Panc1 (cell line): ENCODE data around the gene CD151. TPM values are rescaled to one million over a fixed set of nuclear protein-coding genes. Genes with fewer than 3 reads are reported as not detected.
A peak's percentile ranks its signal among the peaks of the same experiment; 100 is the strongest.

Source experiments
- ATAC-seq: fragments of 200-7000 bp; cut with Tn5 transposase; 2 replicates; pipeline ENCODE4 v1.9.1; 2020; ENCODE audit warnings: mild to moderate bottlenecking, moderate library complexity
- BruUV-seq: library from RNA; stranded (reverse); fragments of 400-500 nt; replicated peaks from 2 replicates; lab custom pipeline; 2021; lab: Mats Ljungman, UMichigan
- CTCF ChIA-PET: fragments of 300-600 bp; sonication (Branson Sonifier 250); formaldehyde crosslinking; loops from one replicate; lab custom pipeline; 2022; ENCODE audit warnings: antibody characterized with exemption; lab: Charles Lee
- POLR2A ChIA-PET: fragments of 300-600 bp; sonication (Branson Sonifier 250); formaldehyde crosslinking; loops from one replicate; lab custom pipeline; 2022; ENCODE audit warnings: antibody characterized with exemption; lab: Charles Lee
- DNase-seq: peaks from one replicate; pipeline ENCODE4 v3.0.0-alpha.2; 2010; ENCODE audit warnings: low read depth, low spot score
- H3K27ac ChIP-seq: 2 replicates; pipeline ENCODE4 v1.5.1; 2011; ENCODE audit warnings: mild to moderate bottlenecking, low read length, inconsistent platforms
- H3K27me3 ChIP-seq: fragments of 200-500 bp; sonication (Bioruptor generic); 2 replicates; pipeline ENCODE4 v1.6.0; 2014; ENCODE audit warnings: low read length, inconsistent platforms; ENCODE audit not compliant: control insufficient read depth, insufficient read depth
- H3K36me3 ChIP-seq: fragments of 200-500 bp; sonication (Bioruptor generic); 2 replicates; pipeline ENCODE4 v1.5.1; 2014; ENCODE audit warnings: inconsistent platforms, mild to moderate bottlenecking, low read length, moderate library complexity; ENCODE audit not compliant: control insufficient read depth, insufficient read depth
- H3K4me1 ChIP-seq: 2 replicates; pipeline ENCODE4 v1.5.1; 2011; ENCODE audit warnings: inconsistent platforms, mild to moderate bottlenecking, low read length, moderate library complexity; ENCODE audit not compliant: control insufficient read depth, insufficient read depth
- H3K4me3 ChIP-seq, 2 experiments: 2 replicates each; pipeline ENCODE4 v1.5.1; 2011 to 2012; ENCODE audit warnings: low read depth in 2 of 2, low read length in 2 of 2, mild to moderate bottlenecking in 2 of 2, inconsistent platforms in 1 of 2, moderate library complexity in 1 of 2
- H3K9me3 ChIP-seq: fragments of 200-500 bp; sonication (Bioruptor generic); 2 replicates; pipeline ENCODE4 v1.5.1; 2014; ENCODE audit warnings: low read depth, mild to moderate bottlenecking, inconsistent platforms, low read length, moderate library complexity; ENCODE audit not compliant: control insufficient read depth, insufficient read depth
- POLR2AphosphoS5 ChIP-seq: IDR thresholded peaks from 2 replicates; pipeline ENCODE4 v1.6.1; 2012; ENCODE audit warnings: mild to moderate bottlenecking, low read depth, low read length, moderate library complexity
- SIN3A ChIP-seq: IDR thresholded peaks from 2 replicates; pipeline ENCODE4 v1.6.1; 2012; ENCODE audit warnings: low read depth, mild to moderate bottlenecking, low read length, moderate library complexity, borderline replicate concordance; ENCODE audit not compliant: insufficient read depth
- TCF7L2 ChIP-seq: IDR thresholded peaks from 2 replicates; pipeline ENCODE4 v1.6.1; 2011; ENCODE audit warnings: mild to moderate bottlenecking, low read depth, low read length, inconsistent platforms
- in situ Hi-C: cut with HindIII; loops from 2 replicates; pipeline ENCODE4 v1.10.0; 2016; ENCODE audit warnings: low sequenced_read_pairs, low pct_unique_long_range_greater_than_20kb
- intact Hi-C: fragments of 100-400 bp; cut with micrococcal nuclease; formaldehyde crosslinking; loops from one replicate; pipeline ENCODE4 v1.10.0; 2022; ENCODE audit not compliant: unreplicated experiment
- total RNA-seq: library from RNA; stranded (reverse); gene quantifications from one replicate; pipeline ENCODE4 v1.2.1, GENCODE V29; 2021; ENCODE audit not compliant: unreplicated experiment
- TF ChIP-seq, protein P1 (sequence below): fragments of 450-650 bp; IDR thresholded peaks from 2 replicates; pipeline ENCODE4 v1.5.1; 2017; ENCODE audit warnings: mild to moderate bottlenecking
- TF ChIP-seq, protein P2 (sequence below), 2 experiments: IDR thresholded peaks; 2 replicates each; pipeline ENCODE4 v1.6.1; 2011 to 2012; ENCODE audit warnings: low read depth in 2 of 2, control low read depth in 1 of 2, low read length in 1 of 2, mild to moderate bottlenecking in 1 of 2, moderate library complexity in 1 of 2; ENCODE audit not compliant: insufficient read depth in 1 of 2

Gene CD151
- total RNA-seq, 1 experiment from 2014 or later: 680 TPM

DNA sequence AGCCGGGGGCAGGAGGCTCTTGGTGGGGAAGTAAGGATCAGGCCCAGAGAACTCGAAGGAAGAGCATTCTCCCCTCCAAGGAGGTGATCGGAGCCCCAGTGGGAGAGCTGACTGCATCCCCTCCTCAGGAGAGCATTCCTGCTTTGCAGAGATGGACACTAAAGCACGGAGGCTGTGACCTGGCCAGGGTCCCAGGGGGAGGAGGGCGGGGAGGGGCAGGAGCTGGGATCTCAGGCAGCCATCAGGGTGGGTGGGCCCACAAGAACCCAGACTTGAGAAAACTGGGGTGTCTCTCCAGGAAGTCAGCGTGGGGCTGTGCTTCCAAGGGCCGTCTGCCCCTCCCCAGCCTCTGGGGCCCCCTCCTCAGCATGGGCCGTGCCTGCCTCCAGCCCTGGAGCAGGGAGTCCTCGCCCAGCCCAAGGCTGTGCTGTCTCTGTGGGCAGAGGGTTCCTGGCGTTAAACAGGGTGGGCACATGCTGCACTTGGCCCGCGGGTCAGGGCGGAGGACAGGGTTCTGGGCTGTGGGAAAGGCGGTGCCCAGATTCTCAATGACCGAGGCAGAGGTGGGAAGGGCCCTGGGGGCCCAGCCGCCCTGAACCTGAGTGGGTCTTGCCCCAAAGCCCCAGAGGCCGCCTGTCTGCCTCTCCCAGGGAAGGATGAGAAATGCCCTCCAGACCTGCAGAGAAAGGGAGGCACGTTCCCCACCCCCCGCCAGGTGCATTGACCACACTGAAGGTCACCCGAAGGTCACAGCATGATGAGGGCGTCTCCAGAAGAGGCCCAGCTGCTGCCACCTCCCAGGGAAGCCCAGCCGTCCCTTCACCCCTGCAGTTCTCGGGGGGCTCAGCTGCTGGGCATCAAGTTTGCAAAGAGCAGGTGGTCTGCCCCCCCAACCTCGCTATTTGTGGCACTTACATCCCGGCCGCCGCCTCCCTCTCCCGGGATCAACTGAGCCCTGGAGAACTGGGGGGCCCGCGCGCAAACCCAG lies 43.5 kb upstream of the CD151 start:
- DNase-seq (no peak), ATAC-seq (peak; percentile 1)
- H3K9me3 ChIP-seq: no peaks in the 10 kb centered on the region
- peaks cover 43% of the 10 kb centered on the region for H3K4me1 ChIP-seq
- ChIA-PET POLR2A (interaction anchor here (0.7 to 0.8 kb wide), 2 partner anchors 14 to 20 kb away, joined by 3 read pairs; partner anchors contain the start of gene RPLP2), CTCF (no interaction called here)
- H3K4me3 ChIP-seq: peak overlapping the region; percentile 51 to 59
- no TSS peak for BruUV-seq
- TF ChIP-seq TCF7L2 (no peak), POLR2AphosphoS5 (peak; percentile 43; the same call in 1 of the 2 replicates)
- peak overlapping the region; percentile 32 for H3K27ac ChIP-seq
- no peaks in the 10 kb centered on the region; the same call in none of the 2 replicates for H3K36me3 ChIP-seq
- H3K27me3 ChIP-seq: no peaks in the 10 kb centered on the region
- intact Hi-C loops: no loop called here
- in situ Hi-C loops: no loop called here

DNA sequence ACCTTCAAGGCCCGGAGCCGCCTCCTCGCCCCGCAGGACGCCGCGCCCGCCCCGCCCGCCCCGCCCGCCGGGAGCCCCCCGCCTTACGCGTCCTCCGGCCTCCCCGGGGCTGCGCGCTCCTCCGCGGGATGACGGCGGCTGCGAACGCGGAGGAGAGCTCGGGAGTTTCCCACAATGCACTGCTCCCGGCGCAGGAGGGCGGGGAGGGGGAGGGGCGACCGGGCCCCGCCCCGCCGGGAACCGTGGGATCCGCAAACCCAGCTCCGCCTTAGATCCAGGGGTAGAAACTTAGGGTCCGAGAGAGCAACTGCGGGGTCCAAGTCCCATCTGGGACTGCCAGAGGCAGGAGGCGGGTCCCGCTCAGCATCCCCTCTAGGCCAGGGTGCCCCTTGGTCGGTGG lies 42.8 kb upstream of the CD151 start, which contains the start of gene CEND1:
Gene CEND1, minus strand, starts transcription at position 148 of the 400 bp plus-strand sequence. CDS start 1,514 bp downstream, outside the sequence.
- peaks cover 50% of the 10 kb centered on the region for H3K4me1 ChIP-seq
- no TSS peak for BruUV-seq
- ChIA-PET CTCF (no interaction called here), POLR2A (interaction anchor here (0.6 to 0.7 kb wide), 4 partner anchors 9 to 33 kb away, joined by 3 to 13 read pairs (median 5); no protein-coding TSS in a partner anchor)
- H3K9me3 ChIP-seq: no peaks in the 10 kb centered on the region
- peak within 1 kb of the TSS; percentile 86 for H3K27ac ChIP-seq
- peak; percentile 0; the same call in 1 of the 2 replicates for TF ChIP-seq POLR2AphosphoS5
- TF ChIP-seq, protein P1, sequence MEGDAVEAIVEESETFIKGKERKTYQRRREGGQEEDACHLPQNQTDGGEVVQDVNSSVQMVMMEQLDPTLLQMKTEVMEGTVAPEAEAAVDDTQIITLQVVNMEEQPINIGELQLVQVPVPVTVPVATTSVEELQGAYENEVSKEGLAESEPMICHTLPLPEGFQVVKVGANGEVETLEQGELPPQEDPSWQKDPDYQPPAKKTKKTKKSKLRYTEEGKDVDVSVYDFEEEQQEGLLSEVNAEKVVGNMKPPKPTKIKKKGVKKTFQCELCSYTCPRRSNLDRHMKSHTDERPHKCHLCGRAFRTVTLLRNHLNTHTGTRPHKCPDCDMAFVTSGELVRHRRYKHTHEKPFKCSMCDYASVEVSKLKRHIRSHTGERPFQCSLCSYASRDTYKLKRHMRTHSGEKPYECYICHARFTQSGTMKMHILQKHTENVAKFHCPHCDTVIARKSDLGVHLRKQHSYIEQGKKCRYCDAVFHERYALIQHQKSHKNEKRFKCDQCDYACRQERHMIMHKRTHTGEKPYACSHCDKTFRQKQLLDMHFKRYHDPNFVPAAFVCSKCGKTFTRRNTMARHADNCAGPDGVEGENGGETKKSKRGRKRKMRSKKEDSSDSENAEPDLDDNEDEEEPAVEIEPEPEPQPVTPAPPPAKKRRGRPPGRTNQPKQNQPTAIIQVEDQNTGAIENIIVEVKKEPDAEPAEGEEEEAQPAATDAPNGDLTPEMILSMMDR: no peak
- DNase-seq: no peak
- peak; percentile 36 for ATAC-seq
- intact Hi-C loops: no loop called here
- no peaks in the 10 kb centered on the region; the same call in none of the 2 replicates for H3K36me3 ChIP-seq
- peak within 1 kb of the TSS; percentile 51 to 59 for H3K4me3 ChIP-seq
- in situ Hi-C loops: no loop called here
- H3K27me3 ChIP-seq: no peaks in the 10 kb centered on the region

DNA sequence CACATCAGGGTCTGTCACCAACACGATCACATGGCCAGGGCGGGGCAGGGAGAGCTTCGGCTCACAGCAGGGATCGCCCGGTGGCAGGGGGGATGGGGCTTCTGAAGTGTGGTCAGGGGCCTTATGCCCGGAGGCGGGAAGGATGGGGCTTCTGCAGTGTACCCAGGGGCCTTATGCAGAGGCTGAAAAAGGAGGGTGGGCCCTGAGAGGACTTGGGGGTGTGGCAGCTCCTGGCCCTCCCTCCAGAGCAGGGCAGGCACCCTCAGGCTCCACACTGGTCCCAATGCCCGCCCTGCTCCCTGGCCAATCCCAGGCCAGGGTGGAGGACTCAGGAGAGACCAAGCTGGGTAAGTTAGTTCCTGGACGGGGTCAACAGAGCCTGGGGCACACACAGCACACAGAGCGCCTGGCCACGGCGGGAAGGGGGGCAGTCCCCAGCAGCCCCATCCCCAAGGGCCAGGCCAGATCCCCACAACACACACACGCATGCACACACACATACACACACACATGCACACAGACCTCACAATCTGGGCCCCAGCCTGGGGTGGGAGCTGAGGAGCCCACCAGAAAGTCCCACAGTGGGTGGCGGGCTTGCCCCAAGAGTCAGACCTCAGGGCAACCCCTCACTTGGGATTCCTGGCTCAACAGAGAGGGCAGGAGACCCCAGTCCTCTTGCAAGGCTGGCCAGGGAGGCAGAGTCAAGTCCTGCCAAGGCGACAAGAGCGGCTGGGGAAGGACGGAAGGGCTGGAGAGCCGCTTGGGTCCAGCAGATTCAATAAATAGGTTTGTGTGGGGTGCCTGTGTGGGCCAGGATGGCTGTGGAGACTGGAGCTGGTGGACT lies 41.8 kb upstream of the CD151 start:
- in situ Hi-C loops: no loop called here
- Histone ChIP-seq H3K4me3 (peak overlapping the region; percentile 21 to 51; a peak in 3 of 4 replicates), H3K4me1 (peaks cover 55% of the 10 kb centered on the region), H3K27ac (peak overlapping the region; percentile 86), H3K27me3 (no peaks in the 10 kb centered on the region), H3K36me3 (no peaks in the 10 kb centered on the region; the same call in none of the 2 replicates), H3K9me3 (no peaks in the 10 kb centered on the region)
- intact Hi-C loops: no loop called here
- ChIA-PET CTCF (no interaction called here), POLR2A (interaction anchor here (0.5 to 0.6 kb wide), 3 partner anchors 8 to 77 kb away, joined by 3 to 13 read pairs (median 7); no protein-coding TSS in a partner anchor)
- TF ChIP-seq POLR2AphosphoS5 (peak; percentile 72), SIN3A (peak; percentile 30; the same call in 1 of the 2 replicates)
- TF ChIP-seq, protein P2, sequence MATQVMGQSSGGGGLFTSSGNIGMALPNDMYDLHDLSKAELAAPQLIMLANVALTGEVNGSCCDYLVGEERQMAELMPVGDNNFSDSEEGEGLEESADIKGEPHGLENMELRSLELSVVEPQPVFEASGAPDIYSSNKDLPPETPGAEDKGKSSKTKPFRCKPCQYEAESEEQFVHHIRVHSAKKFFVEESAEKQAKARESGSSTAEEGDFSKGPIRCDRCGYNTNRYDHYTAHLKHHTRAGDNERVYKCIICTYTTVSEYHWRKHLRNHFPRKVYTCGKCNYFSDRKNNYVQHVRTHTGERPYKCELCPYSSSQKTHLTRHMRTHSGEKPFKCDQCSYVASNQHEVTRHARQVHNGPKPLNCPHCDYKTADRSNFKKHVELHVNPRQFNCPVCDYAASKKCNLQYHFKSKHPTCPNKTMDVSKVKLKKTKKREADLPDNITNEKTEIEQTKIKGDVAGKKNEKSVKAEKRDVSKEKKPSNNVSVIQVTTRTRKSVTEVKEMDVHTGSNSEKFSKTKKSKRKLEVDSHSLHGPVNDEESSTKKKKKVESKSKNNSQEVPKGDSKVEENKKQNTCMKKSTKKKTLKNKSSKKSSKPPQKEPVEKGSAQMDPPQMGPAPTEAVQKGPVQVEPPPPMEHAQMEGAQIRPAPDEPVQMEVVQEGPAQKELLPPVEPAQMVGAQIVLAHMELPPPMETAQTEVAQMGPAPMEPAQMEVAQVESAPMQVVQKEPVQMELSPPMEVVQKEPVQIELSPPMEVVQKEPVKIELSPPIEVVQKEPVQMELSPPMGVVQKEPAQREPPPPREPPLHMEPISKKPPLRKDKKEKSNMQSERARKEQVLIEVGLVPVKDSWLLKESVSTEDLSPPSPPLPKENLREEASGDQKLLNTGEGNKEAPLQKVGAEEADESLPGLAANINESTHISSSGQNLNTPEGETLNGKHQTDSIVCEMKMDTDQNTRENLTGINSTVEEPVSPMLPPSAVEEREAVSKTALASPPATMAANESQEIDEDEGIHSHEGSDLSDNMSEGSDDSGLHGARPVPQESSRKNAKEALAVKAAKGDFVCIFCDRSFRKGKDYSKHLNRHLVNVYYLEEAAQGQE (IDR thresholded peaks at IDR 0.05; ENCODE audit: insufficient read depth in 1 of 2, low read depth in 2 of 2, low read length in 1 of 2): no peak
- TSS peak; percentile 58 for BruUV-seq
- DNase-seq (no peak), ATAC-seq (peak; percentile 77)
